ENCODE data around the gene GGTLC1.
"Not testable (repeated sequence)": the region's sequence is repeated elsewhere in the genome, so short reads cannot be mapped to it uniquely, and the experiment has no call there.

Gene GGTLC1

DNA sequence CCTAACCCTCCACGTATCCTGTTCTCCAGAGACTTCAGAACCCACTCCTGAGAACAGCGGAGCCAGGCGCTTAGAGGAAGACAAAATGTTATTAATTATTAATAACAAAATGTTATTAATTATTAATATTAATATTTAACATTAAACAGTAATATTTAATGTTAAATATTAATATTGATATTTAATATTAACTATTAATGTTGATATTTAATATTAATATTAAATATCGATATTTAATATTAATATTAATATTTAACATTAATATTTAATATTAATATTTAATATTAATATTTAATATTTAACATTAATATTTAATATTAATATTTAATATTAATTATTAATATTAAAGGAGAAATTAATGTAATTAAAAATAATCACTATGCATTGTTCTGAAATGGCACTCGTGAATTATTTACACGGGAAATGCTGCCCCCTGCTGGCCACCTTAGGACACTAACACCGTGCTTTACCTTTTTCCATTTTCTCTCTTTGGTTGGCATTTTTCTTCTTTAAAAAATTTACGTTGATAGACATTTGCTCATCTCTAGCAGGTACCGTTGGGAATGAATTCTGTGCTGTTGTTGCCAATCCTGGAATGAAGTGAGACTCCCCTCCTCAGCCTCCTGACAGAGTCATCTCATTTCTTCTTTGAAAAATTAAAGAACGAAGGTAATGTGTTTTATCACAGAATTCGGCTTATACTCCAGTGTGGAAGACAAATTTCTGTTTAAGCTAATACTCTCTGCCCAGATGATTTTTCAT lies 7.5 kb upstream of the GGTLC1 start:
- H3K4me3 ChIP-seq (replicated peaks; ENCODE audit: low read depth, low read length) = no peak overlapping the region
- TF ChIP-seq, protein P1, sequence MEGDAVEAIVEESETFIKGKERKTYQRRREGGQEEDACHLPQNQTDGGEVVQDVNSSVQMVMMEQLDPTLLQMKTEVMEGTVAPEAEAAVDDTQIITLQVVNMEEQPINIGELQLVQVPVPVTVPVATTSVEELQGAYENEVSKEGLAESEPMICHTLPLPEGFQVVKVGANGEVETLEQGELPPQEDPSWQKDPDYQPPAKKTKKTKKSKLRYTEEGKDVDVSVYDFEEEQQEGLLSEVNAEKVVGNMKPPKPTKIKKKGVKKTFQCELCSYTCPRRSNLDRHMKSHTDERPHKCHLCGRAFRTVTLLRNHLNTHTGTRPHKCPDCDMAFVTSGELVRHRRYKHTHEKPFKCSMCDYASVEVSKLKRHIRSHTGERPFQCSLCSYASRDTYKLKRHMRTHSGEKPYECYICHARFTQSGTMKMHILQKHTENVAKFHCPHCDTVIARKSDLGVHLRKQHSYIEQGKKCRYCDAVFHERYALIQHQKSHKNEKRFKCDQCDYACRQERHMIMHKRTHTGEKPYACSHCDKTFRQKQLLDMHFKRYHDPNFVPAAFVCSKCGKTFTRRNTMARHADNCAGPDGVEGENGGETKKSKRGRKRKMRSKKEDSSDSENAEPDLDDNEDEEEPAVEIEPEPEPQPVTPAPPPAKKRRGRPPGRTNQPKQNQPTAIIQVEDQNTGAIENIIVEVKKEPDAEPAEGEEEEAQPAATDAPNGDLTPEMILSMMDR (IDR thresholded peaks at IDR 0.05; ENCODE audit: low read length, missing control alignments) = peak; percentile 68
- peak; percentile 48 for DNase-seq (ENCODE audit: low read depth)

DNA sequence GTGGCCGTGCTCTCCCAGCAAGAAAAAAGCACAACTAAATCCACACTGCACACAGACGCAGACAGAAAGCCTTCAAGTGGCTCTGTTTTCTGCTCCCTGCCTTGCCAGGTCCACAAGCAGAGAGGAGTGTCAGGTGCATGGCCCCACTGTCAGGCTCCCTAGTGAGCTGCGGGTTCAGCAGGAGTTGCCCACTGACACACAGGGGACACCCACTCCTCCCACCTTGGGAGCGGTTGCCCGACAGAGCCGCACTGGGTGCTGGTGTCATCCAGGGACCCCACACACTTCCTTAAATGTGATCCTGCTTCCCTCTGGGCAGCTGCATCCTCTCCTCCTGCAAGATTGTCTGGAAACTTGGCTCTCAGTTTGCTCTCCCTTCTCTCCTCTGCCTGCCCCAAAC lies 6.7 kb upstream of the GGTLC1 start:
- not testable (repeated sequence) for H3K4me3 ChIP-seq (replicated peaks; ENCODE audit: low read depth, low read length); DNase-seq (ENCODE audit: low read depth)

DNA sequence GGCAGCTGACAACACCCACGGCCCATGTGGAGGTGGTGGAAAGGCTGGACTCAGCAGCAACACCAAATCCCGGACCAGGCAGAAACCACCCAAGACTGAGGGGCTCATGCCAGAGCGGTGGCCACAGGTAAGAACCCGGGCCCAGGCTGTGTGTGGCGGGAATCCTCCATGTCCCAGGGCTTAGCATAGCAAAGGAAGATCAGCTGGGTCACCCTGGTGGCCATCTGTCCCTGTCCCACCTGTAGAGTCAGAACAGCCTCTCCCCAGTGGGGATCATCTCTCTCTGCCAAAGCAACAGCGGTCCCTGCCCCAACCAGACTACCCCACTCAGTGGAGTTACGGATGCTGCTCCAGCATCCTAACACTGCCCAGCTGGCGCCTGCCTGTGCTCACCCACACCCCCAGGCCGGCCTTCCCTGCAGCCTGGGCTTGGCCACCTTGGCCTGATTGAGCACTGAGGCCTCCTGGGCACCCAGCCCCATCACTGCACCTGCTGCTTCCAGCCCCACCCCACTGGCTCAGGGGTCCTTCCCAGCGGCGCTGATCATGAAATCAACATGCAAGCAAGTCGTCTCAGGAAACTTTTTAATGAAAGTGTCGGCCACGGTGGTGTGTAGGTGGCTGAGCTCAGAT lies 5.5 kb upstream of the GGTLC1 start:
- DNase-seq (ENCODE audit: low read depth); H3K4me3 ChIP-seq (replicated peaks; ENCODE audit: low read depth, low read length): not testable (repeated sequence)

DNA sequence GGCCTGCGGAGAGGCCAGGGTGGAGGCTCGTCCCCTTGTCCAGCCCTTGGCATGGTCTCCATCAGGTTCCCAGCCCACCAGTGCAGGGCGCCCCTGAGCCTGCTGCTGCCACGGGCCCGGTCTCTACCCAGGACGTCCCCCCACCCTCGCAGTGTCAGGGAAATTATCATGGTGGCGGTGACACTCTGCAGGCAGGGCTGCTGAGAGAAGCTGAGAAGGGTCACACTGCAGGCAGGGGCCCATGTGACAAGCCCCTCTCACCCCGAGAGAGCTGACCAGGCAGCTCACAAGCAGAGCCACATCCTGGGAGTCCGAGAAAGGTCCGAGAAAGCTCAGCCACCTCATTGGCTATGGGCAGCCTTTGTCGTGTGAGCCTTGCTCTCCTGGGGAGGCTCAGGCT lies 4.9 kb upstream of the GGTLC1 start:
- DNase-seq (ENCODE audit: low read depth); H3K4me3 ChIP-seq (replicated peaks; ENCODE audit: low read depth, low read length): not testable (repeated sequence)

DNA sequence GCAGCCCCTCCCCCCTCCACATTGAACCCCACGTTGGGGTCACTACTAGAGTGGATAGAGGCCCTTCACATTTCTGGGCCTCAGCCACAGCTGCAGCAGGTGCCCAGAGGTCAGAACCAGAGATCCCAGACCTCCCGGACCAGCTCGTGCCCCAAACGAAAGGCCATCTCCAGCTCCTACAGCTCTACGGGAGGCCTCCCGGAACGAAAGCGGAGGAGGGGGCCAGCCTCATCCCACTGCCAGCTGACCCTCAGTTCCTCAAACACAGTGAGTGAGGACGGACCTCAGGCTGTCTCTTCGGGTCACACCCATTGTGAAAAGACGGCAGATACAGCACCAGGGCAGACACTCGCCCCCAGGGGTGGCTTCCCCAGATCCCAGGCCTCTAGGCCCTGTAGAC lies 1.7 kb upstream of the GGTLC1 start:
- not testable (repeated sequence) for DNase-seq (ENCODE audit: low read depth); H3K4me3 ChIP-seq (replicated peaks; ENCODE audit: low read depth, low read length)

DNA sequence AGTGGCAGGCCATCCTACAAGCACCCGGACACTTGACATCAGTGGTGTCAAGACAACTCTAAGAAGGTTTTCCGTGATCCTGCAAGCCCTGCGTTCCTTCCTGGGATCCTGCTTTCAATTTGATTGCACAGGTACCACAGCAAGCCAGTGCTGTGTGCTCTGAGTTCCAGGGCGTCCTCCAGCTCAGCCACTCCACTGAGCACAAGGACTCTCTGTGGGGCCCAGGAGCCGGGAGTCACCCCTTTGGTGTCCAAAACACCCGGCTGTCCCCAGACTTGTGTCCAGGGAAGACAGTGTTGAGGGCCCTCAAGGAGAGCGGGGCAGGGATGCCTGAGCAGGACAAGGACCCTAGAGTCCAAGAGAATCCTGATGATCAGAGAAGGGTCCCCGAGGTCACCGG lies 387 bp upstream of the GGTLC1 start:
- not testable (repeated sequence) for DNase-seq (ENCODE audit: low read depth); H3K4me3 ChIP-seq (replicated peaks; ENCODE audit: low read depth, low read length)

DNA sequence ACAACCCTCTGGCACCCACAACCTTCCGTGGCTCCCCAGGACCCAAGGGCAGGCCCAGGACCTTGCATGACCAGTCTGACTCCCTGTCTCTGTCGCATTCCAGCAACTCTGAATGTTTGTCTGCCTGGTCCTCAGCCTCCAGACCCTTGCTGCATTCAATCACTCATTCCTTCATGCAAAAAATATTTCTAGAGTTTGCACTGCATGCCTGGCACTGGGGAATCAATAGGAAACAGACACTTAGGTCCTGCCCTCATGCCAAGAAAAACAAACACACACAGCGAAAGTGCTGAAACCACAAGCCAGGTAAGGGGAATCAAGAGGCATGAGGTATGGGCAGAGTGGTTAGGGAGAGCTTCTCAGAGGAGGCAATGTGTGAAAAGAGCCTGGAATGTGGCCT lies 1.9 kb downstream of the GGTLC1 start:
- DNase-seq (ENCODE audit: low read depth) = not testable (repeated sequence)

DNA sequence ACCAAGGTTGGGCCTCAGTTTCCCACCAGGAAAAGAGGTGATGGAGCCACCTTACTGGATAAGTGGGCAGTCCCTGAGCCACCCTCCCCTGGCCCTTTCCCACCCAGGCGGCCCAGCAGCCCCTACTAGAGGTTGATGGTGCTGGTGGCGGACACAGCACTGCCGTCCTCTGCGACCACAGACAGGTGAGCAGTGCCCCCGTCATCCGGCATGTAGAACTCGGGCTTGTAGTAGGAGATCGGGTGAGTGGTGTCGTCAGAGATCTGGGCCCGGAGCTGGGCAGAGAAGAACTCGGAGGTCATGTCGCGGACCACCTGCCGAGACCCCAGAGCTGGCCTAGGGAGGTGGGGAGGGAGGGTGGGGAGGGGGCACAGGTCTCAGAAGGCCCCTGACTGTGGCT lies 2.3 kb downstream of the GGTLC1 start:
- not testable (repeated sequence) for DNase-seq (ENCODE audit: low read depth)

More for the DNA sequence above, 1.9 kb downstream of the GGTLC1 start:
- not testable (repeated sequence) for H3K4me3 ChIP-seq (replicated peaks; ENCODE audit: low read depth, low read length)

DNA sequence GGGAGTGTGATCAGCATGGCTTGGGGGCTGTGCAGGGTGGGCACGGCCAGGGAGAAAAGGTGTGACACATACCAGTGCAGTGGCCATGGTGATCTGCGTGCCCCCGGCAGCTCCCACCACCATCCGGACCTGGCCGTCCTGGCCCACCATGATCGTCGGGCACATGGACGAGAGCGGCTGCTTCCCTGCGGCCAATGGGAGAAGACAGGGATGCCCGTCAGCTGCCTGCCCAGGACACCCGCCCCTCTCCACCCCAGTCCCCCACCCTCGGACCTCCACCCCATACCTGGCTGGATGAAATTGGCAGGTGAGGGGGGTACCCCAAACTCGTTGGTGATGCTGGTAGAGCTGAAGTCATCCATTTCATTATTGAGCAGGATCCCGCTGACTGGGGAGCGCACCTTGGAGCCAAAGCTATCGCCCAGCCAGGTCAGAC lies 2.8 kb downstream of the GGTLC1 start:
- not testable (repeated sequence) for DNase-seq (ENCODE audit: low read depth); H3K4me3 ChIP-seq (replicated peaks; ENCODE audit: low read depth, low read length)

More for the DNA sequence above, 2.3 kb downstream of the GGTLC1 start:
- H3K4me3 ChIP-seq (replicated peaks; ENCODE audit: low read depth, low read length) = not testable (repeated sequence)

DNA sequence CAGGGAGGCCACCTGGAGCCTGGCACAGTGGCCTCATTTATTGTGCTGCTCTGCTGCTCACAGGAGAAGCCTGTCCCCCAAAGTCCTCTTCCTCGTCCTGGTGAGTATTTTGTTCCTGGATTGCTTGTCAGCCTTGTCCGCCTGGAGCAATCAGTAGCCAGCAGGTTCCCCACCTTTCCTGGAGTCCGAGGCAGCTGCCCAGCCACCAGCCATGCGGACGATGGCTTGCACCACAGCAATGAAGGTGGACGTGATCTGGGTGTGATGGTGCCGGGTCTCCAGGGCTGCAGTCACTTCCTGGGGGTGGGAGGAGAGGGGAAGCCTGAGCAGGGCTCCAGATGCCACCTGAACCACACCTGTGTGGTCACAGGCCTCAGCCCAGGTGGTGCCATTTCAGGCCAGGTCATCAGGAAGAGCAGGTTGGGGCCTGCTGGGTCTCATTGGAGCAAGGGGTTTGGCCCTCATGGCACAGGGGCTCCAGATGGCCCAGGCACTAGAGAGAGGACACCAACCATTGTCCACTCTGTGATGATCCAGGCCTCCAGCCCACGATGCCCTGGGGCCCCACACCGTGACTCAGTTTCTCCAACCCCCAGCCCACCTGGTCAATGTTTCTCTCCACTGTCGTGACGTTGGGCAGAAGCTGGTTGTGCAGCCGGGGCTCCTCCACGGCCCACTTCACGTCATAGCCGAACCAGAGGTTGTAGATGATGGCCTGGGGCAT lies 3.4 kb downstream of the GGTLC1 start:
- not testable (repeated sequence) for H3K4me3 ChIP-seq (replicated peaks; ENCODE audit: low read depth, low read length); DNase-seq (ENCODE audit: low read depth)

DNA sequence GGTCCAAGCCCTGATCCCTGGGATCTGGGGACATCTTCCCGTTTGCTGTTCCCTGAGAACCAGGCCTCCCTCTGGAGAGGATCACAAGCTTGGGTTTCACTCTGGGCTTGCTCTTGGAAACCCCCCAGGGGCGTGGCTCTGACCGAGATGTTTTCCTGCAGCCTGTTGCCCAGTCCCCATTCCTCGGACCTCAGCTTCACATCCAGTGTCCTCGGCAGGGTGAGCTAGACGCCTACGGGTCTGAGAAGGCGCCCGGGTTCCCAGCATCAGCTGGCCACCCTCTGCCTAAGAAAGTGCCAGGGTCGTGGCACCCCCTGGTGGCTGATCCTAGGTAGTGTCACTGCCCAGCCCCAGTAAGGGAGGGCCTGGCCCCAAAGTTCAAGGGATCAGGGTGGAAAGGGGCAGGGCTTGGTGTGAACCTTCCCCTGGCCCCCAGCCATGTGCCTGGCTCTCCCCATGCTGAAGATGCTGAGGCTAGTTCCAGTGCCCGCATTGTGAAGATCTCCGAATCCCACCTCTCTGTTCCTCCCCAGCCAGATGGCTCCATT lies 4.0 kb downstream of the GGTLC1 start:
- not testable (repeated sequence) for H3K4me3 ChIP-seq (replicated peaks; ENCODE audit: low read depth, low read length); DNase-seq (ENCODE audit: low read depth)

DNA sequence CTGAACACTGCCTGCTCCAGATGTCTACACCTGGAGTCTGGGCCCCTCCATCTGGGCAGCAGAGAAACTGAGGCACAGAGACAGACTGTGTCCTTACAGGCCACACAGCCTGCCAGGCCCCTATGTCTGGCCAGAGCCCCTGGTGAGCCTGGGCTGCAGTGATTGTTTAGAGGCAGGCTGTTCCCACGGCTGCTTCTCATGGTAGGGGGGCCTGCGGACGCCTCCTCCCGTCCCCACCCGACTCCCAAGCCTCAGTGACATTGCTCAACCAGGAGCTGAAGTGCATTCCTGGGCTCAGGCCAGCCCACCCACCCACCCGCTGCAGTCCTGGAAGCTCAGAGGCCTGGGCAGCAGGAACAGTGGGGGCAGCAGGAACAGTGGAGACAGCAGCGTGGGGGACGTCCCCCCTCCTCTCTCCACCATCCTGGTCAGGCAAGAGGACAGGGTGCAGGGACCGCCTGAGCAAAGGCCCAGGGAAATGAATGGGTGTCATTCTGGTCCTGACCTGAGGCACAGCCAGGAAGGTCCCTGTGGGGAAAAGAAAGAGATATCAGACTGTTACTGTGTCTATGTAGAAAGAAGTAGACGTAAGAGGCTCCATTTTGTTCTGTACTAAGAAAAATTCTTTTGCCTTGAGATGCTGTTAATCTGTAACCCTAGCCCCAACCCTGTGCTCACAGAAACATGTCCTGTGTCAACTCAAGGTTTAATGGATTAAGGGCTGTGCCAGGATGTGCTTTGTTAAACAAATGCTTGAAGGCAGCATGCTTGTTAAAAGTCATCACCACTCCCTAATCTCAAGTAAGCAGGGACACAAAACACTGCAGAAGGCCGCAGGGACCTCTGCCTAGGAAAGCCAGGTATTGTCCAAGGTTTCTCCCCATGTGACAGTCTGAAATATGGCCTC lies 6.2 kb downstream of the GGTLC1 start:
- DNase-seq (ENCODE audit: low read depth) = not testable (repeated sequence)

DNA sequence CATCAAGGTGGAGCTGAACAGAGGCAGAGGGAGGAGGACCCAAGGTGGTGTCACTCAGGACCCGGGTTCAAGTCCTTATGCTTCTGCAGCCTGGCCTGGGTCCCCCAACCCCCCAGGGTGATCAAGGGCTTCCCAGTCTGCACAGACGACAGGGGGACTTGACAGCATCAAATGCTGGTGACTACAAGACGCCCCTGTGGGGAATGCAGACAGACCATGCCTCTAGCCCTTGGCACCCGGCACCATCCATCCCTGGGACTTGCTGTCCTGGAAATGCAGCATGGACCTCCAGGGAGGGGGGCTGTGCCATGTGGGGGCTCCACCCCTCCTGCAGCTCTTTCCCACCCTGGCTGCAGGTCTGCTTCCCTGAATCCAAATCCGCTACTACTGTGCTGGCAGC lies 7.1 kb downstream of the GGTLC1 start:
- not testable (repeated sequence) for H3K4me3 ChIP-seq (replicated peaks; ENCODE audit: low read depth, low read length); DNase-seq (ENCODE audit: low read depth)

More for the DNA sequence above, 6.2 kb downstream of the GGTLC1 start:
- H3K4me3 ChIP-seq (replicated peaks; ENCODE audit: low read depth, low read length) = not testable (repeated sequence)

DNA sequence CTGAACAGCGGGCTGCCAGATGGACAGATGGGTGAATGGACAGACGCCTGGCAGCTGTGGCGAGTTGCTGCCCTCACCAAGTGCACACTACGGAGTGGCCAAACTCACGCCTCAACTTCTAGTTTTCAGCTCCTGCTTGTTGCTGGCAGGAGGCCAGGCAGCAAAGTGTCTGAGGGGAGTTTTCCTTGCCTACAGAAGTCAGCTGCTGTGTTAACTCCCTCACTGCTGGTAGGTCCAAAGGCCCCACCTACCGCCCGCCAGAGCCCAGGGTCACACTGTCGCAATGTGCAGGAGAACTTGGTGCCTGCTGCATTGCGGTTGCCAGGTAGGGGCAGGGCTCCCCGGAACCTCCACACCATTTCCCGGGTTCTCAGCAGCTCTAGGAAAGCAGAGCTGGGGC lies 7.6 kb downstream of the GGTLC1 start:
- not testable (repeated sequence) for H3K4me3 ChIP-seq (replicated peaks; ENCODE audit: low read depth, low read length)
- DNase-seq (ENCODE audit: low read depth) = peak; percentile 25

DNA sequence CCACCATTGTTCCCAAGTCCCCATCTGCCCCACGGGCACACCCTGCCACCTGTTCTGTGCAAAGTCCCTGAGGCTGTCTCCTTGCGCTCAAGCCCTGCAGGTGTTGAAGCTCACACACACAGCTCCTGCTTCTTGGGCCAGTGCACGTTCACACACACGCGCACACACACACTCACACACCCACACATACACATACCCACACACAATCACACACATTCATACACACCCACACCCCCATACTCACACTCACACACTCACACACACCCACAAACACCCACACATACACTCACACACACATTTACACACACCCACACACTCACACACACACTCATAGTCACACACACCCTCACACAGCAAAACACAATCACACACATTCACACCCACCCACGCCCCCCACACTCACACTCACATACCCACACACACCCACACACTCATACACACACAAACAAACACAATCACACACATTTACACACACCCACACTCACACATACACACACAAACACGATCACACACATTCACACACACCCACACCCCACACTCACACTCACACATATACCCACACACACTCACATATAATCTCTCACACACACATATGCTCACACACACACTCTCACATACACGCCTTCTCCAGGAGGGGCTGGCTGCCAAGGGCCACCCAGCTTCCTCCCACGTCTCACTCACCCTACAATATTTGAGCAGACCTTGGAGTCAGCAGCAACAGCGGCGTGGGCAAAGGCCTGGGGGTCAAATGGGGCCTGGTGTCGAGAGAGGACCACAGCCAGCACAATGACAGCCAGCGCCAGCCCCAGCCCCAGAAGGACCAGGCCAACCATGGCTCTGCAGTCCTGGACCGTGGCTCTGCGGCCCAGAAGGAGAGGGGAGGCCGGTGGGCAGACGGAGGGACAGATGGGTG lies 8.4 kb downstream of the GGTLC1 start:
- DNase-seq (ENCODE audit: low read depth); H3K4me3 ChIP-seq (replicated peaks; ENCODE audit: low read depth, low read length): not testable (repeated sequence)

DNA sequence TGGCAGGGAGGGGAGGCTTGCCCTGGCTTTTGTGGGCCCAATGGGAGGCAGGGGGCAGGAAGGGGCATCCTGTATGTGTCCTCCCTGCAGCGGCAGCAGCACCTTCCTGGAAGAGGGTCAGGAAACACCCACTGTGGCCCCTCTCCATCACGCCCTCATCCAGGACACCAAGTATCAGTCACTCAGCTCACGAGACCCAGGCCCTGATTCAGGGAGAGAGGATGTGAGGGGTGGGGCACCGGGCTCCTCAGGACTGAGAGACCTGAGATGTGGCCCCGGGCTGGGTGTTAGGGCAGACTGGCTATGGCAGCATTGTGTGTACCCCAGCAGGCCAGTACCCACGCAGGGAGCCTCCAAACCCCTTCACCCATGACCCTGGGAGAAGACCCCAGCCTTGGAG lies 9.2 kb downstream of the GGTLC1 start:
- H3K4me3 ChIP-seq (replicated peaks; ENCODE audit: low read depth, low read length); DNase-seq (ENCODE audit: low read depth): not testable (repeated sequence)

Data from fibroblast of pulmonary artery (primary cell).